ENCODE measurements around the gene DCDC1. TPM values are rescaled to one million over a fixed set of nuclear protein-coding genes. Genes with fewer than 3 reads are reported as not detected.
A peak's percentile ranks its signal among the peaks of the same experiment; 100 is the strongest.

Gene DCDC1
- total RNA-seq, 1 donor from 2014 or later, result 0.21 TPM

DNA sequence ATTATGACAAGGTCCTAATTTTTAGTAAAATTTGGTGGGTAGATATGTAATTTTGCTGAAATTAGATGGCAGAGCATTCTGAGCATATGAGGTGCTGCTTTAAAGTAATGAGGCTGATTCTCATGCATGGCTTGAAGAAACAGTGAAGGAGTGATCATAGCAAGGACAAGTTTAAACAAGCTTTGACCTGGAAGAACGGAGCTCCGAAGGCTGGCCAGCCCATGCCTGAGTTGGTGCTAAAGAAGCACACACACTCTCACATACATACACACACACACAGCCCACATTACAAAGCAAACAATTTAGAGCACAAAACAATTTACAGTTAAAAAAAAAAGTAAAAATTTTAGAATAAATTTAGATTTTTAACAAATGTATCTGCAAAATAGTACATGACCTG, 150.7 kb downstream of the DCDC1 start:
- Histone ChIP-seq H3K27me3 (ENCODE audit: control insufficient read depth, insufficient read depth, low read length) (no peaks in the 10 kb centered on the region), H3K36me3 (ENCODE audit: control insufficient read depth, insufficient read depth, low read length) (no peaks in the 10 kb centered on the region), H3K4me3 (ENCODE audit: low read depth, low read length) (no peak overlapping the region)
- DNase-seq (ENCODE audit: low read depth), result no peak
- TF ChIP-seq CTCF (IDR thresholded peaks at IDR 0.05; ENCODE audit: insufficient read depth, low read length, poor library complexity, severe bottlenecking), result no peak

GRCh38 chr11:31214372-31214771, 155.2 kb downstream of the DCDC1 start:
- Histone ChIP-seq H3K36me3 (ENCODE audit: control insufficient read depth, insufficient read depth, low read length) (no peaks in the 10 kb centered on the region), H3K27me3 (ENCODE audit: control insufficient read depth, insufficient read depth, low read length) (no peaks in the 10 kb centered on the region), H3K4me3 (ENCODE audit: low read depth, low read length) (no peak overlapping the region)
- DNase-seq (ENCODE audit: low read depth), result no peak
- TF ChIP-seq CTCF (IDR thresholded peaks at IDR 0.05; ENCODE audit: insufficient read depth, low read length, poor library complexity, severe bottlenecking), result no peak

DNA sequence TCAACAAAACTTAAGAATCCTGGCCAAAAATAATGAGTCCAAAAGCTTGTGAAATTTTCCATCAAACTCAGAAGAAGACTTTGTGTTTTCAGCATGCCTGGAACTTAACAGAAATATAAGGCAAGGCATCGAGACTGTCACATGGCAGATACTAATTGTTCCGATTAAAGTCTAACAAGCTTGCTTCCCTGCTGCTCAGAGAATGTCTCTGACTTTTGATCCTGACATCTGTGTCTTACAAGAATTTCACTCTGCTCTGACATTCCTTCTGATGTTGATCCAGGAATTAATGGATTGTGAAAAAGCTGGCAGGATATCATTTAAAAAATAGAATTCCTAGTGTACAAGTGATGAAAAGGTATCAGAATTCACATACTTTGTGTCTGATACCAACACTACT, 170.2 kb downstream of the DCDC1 start:
- no peak for DNase-seq (ENCODE audit: low read depth)
- no peaks in the 10 kb centered on the region for H3K27me3 ChIP-seq (ENCODE audit: control insufficient read depth, insufficient read depth, low read length)
- H3K36me3 ChIP-seq (ENCODE audit: control insufficient read depth, insufficient read depth, low read length), result no peaks in the 10 kb centered on the region
- H3K4me3 ChIP-seq (ENCODE audit: low read depth, low read length), result no peak overlapping the region
- no peak for TF ChIP-seq CTCF (IDR thresholded peaks at IDR 0.05; ENCODE audit: insufficient read depth, low read length, poor library complexity, severe bottlenecking)

DNA sequence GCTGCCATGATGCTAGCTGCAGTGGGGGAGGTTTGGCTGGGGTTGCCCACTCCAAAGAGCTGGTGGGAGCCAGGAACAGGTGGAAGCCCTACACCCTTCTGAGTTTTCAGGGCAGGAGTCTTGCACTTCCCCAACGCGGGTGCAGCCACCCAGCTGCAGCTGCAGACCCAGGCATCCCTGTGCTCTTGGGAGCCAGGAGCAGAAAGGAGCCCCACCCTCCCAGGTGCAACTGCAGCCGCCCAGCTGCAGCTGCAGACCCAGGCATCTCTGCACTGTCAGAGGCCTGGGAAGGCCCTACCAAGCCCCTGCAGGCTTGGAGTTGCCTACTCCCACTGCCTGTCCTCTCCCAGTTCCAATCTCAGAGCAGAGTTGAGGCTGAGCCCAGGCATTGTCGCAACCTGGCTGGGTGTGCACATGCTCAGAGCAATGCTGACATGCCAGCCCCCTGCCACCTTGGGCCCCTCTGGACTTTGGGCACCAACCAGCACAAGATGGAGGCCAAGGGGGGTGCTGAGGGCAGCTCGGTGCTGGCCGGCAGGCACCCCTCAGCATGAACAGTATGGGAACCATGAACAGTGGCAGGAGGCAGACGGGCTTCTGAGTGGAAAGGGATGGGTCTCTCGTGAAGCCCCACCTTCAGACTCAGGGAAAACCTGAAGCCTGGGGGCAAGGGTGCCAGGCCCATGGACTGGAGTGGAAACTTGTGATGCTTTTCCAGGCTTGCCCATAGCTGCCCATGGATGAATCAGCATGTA, 195.4 kb downstream of the DCDC1 start:
- Histone ChIP-seq H3K36me3 (ENCODE audit: control insufficient read depth, insufficient read depth, low read length) (no peaks in the 10 kb centered on the region), H3K4me3 (ENCODE audit: low read depth, low read length) (no peak overlapping the region), H3K27me3 (ENCODE audit: control insufficient read depth, insufficient read depth, low read length) (no peaks in the 10 kb centered on the region)
- TF ChIP-seq CTCF (IDR thresholded peaks at IDR 0.05; ENCODE audit: insufficient read depth, low read length, poor library complexity, severe bottlenecking), result no peak
- DNase-seq (ENCODE audit: low read depth), result no peak

DNA sequence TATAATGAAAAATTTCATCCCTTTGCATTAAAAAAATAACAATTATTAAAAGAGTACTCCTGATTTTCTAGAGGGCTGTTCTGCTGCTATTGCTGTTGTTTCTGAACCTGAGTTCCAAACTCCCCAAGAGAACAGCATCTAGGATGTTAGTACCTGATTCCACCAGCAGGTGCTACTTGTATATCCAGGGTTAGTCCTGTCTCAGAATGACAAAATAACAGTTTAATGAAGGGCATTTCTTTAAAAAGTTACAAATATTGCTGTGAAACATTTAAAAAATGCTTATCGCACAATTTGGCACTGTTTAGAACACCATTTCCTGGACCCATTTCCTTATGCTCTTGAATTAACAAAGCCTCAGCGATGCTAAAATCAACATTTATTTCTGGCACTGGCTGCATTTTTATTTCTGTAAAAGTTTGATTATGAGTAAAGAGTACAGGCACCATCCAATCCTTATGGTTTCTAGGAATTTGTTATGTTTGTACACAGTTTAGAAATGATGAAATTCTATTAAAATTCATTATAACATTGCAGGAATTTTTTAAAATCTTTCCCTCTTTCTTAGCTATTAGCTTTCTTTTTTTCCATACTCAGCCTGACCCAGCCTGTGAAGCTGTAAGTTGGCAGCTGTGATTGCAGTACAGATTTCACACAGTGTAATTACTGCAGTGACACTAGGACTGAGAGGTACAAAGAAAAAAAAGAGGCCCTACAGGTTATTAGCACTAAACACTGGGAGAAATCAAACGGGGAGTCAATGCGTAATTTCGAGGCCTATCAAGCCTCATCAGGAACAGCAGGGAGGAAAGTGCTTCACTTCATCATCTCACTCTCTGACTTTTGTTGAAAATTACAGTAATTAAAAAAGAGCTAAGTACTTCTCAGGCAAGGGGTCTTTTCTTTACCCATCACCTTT, 208.8 kb downstream of the DCDC1 start:
- Histone ChIP-seq H3K36me3 (ENCODE audit: control insufficient read depth, insufficient read depth, low read length) (no peaks in the 10 kb centered on the region), H3K4me3 (ENCODE audit: low read depth, low read length) (no peak overlapping the region), H3K27me3 (ENCODE audit: control insufficient read depth, insufficient read depth, low read length) (no peaks in the 10 kb centered on the region)
- peak; percentile 36 for TF ChIP-seq CTCF (IDR thresholded peaks at IDR 0.05; ENCODE audit: insufficient read depth, low read length, poor library complexity, severe bottlenecking)
- DNase-seq (ENCODE audit: low read depth), result no peak
